IPS DF 4.7 (cell line): ENCODE results near the gene ENOSF1.

Source experiments
- DNase-seq: peaks from one replicate; pipeline ENCODE4 v3.0.0-alpha.2; 2013; ENCODE audit warnings: low spot score; ENCODE audit errors: extremely low read depth

ENOSF1 gene

DNA sequence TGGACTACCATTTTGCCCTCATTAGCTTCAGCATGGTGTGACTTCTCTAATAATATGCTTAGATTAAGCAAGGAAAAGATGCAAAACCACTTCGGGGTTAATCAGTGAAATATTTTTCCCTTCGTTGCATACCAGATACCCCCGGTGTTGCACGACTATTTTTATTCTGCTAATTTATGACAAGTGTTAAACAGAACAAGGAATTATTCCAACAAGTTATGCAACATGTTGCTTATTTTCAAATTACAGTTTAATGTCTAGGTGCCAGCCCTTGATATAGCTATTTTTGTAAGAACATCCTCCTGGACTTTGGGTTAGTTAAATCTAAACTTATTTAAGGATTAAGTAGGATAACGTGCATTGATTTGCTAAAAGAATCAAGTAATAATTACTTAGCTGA, 38.7 kb downstream of the ENOSF1 start:
- DNase-seq = no peak

DNA sequence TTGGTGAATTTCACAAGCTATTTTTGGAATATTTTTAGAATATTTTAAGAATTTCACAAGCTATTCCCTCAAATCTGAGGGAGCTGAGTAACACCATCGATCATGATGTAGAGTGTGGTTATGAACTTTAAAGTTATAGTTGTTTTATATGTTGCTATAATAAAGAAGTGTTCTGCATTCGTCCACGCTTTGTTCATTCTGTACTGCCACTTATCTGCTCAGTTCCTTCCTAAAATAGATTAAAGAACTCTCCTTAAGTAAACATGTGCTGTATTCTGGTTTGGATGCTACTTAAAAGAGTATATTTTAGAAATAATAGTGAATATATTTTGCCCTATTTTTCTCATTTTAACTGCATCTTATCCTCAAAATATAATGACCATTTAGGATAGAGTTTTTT, 39.1 kb downstream of the ENOSF1 start:
- no peak for DNase-seq

DNA sequence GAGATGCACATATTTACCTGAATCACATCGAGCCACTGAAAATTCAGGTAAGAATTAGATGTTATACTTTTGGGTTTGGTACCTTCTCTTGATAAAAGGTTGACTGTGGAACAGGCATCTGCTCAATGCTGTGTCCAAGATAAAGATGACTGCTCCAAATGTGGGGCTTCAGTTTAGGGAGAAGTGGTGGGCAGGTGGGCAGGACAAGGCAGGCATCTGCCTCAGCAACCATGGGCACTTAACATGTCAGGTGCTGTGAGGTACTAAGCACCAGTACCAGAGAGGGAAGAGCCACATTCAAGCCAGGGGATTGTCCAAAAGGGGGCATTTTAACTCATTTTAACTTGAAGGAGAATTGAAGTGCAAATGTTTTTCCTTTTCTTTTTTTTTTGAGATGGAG, 41.0 kb downstream of the ENOSF1 start:
- no peak for DNase-seq

DNA sequence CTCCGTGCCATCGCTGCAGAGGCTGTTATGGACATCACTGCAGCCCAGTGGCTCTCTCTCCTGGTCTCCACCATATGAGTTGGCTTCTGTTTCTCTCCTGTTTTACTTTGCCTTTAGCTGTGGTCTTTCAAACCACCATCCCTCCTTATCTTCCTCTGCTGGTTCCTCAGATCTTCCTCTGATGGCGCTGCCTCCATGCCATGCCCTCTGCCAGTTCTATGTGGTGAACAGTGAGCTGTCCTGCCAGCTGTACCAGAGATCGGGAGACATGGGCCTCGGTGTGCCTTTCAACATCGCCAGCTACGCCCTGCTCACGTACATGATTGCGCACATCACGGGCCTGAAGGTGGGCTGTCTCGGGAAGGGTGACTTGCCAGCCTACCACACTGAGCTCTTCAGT, 41.9 kb downstream of the ENOSF1 start:
- no peak for DNase-seq

DNA sequence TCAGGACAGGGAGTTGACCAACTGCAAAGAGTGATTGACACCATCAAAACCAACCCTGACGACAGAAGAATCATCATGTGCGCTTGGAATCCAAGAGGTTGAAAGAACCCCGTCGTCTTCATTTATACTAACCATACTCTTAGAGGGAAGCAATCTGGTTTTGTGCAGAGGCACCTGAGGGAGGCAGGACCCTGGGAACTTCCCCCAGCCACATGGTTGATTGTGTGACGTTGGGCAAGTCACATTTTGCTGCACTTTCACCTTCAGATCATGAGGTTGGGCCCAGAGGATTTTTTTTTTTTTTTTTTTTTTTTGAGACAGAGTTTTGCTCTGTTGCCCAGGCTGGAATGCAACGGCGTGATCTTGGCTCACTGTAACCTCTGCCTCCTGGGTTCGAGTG, 43.4 kb downstream of the ENOSF1 start:
- no peak for DNase-seq

DNA sequence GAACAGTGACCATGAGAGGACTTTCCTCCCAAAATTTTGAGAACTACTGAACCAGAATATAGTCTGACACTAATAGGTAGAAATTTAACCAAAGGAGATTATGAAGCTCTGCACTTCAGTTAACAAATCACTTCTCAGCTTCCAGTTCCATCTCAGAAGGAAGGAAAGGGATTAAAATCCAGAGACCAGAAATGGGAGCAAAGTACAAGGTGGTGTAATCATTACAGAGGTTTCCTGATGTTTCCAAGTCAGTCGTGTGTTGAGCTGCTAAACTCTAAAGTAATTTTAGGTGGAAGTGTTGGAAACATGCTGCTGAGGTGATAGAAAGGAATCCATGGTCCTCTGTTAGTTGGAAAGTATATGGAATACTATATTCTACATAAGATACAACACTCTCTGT, 44.2 kb downstream of the ENOSF1 start:
- DNase-seq = no peak

DNA sequence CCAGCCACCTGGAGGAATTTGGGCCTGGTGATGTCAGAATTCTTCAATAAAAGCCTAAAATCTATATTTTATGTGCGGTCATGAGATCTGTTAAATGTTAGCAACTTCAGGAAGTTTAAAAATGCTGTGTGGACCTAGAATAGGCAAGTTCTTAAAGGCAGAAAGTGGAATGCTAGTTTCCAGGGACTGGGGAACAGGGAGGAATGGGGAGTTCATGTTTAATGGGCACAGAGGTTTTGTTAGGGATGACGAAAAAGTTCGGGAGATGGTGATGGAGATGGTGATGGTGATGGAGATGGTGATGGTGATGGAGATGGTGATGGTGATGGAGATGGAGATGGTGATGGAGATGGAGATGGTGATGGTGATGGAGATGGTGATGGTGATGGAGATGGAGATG, 45.8 kb downstream of the ENOSF1 start:
- DNase-seq = no peak

DNA sequence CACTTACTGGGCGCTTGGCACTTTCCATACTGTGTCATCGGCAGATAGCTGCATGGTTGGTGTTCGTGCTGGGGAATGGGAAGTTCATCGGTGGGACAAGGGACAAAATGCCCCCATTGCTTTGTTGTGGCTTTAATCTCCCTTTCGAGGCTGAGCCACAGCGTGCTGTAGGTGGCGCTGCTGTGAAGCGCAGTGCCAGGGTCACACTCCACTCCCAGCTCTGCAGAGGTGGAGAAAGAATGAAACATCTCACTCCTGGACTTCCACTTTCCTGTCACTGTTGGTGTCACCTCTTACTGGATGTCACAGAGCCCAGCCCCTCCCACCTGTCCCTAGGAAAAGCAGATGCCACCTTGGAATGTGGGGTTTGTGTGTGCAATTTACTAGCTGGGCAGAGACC, 46.3 kb downstream of the ENOSF1 start:
- DNase-seq = no peak

DNA sequence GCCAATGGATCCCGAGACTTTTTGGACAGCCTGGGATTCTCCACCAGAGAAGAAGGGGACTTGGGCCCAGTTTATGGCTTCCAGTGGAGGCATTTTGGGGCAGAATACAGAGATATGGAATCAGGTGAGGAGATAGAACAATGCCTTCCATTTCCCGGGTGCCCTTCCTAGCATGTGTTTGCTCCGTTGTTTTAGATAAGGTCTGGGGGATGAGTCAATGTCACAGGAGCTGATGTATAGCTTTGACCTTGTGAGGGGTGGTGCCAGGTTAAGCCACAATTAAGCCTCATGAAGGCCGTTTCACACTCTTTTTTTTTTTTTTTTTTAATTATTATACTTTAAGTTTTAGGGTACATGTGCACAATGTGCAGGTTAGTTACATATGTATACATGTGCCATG, 50.2 kb downstream of the ENOSF1 start:
- DNase-seq = no peak

DNA sequence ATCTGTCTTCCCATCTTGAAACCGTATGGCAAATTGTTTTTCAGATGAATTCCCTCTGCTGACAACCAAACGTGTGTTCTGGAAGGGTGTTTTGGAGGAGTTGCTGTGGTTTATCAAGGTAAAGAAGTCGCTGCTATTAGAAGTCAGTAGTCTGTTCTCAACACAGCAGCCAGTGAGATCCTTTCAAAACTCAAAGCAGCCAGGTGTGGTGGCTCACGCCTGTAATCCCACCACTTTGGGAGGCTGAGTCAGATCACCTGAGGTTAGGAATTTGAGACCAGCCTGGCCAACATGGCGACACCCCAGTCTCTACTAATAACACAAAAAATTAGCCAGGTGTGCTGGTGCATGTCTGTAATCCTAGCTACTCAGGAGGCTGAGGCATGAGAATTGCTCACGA, 52.8 kb downstream of the ENOSF1 start:
- no peak for DNase-seq

DNA sequence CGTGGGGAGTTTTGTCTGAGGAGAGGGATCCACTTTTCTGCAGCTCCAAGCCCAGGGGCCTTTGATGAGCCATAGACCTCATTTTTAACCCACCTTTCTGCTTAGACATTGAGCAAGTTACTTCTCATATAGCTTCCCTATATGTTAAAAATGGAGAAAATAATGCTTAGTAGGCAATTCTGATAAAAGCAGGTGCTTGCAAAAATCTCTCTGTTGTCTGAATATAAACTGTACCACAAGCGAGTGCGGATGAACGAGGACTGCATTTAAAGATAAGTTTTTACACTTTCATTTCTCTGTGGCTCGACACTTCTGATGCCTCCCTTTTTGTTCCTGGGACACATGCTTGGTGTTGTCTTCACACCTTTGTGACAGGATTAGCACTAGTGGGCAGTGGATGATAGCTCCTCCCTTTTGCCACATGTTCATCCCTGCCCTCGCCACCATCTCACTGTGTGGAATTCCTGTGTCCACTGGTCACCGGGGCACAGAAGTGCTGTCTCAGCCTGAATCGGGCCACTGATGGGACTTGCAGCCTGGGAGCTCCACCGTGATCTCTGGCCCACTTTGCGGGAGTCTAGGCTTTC, 53.4 kb downstream of the ENOSF1 start:
- no peak for DNase-seq

DNA sequence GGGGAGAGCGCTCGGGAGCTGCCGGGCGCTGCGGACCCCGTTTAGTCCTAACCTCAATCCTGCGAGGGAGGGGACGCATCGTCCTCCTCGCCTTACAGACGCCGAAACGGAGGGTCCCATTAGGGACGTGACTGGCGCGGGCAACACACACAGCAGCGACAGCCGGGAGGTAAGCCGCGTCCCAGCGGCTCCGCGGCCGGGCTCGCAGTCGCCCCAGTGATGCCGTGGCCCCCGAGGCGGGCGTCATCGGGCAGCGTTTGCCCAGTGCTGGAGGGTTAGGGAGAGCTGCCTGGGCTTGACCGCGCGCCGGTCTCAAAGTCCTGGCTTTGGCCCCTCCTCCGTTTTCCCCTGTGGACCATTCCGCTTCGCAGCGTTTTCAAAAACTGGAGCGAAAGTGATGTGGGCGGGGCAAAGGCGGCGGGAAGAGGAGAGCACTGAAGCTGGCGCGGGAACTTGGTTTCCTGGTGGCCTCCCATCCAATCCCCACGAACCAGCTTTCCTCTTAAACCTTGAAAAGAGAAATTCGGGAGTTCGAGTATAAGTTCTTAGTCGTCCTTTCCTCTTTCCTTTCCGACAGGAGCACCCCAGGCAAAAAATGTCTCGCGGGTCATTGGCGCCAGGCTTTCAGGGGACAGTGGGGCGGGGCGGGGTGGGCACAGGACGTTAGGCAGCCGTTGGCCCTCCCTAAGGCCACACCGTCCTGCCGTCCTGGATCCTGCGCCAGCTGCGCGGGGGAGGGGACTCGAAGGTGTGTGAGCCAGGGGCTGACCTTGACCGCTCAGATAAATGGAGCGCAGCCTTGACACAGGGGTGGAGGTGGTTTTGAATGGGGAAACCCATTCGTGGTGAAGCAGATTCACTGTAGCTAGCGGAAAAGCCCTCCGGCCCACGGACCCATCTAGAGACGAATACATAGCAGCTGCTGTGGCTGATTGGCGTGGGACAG, 54.2 kb downstream of the ENOSF1 start:
- peak; percentile 69 for DNase-seq

DNA sequence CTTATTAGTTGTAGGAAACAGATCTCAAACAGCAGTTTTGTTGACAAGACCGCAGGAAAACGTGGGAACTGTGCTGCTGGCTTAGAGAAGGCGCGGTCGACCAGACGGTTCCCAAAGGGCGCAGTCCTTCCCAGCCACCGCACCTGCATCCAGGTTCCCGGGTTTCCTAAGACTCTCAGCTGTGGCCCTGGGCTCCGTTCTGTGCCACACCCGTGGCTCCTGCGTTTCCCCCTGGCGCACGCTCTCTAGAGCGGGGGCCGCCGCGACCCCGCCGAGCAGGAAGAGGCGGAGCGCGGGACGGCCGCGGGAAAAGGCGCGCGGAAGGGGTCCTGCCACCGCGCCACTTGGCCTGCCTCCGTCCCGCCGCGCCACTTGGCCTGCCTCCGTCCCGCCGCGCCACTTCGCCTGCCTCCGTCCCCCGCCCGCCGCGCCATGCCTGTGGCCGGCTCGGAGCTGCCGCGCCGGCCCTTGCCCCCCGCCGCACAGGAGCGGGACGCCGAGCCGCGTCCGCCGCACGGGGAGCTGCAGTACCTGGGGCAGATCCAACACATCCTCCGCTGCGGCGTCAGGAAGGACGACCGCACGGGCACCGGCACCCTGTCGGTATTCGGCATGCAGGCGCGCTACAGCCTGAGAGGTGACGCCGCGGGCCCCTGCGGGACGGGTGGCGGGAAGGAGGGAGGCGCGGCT, 55.0 kb downstream of the ENOSF1 start, which contains the start of gene TYMS:
TSS of gene TYMS (plus strand) at position 343 of the 690 bp plus-strand sequence. CDS start at position 433, 90 bp downstream.
- DNase-seq = no peak

DNA sequence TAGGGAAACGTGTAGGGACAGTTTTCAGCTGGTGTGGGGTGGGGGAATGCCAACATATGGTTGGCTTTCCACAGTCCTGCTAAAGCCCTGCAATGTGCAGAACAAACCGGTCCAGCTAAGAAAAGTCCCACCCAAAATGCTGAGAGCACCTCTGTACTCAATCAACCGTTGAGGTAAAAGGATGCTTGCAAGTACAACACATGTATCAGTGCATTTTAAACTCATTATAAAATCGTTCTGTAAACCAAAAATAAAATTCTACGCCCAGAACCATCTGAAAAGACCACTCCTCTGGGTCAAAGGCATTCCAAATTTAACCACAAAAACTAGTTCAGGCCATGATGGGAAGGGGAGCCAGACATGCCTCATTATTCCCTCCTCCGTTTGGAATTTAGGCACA, 57.0 kb downstream of the ENOSF1 start:
- DNase-seq = no peak

DNA sequence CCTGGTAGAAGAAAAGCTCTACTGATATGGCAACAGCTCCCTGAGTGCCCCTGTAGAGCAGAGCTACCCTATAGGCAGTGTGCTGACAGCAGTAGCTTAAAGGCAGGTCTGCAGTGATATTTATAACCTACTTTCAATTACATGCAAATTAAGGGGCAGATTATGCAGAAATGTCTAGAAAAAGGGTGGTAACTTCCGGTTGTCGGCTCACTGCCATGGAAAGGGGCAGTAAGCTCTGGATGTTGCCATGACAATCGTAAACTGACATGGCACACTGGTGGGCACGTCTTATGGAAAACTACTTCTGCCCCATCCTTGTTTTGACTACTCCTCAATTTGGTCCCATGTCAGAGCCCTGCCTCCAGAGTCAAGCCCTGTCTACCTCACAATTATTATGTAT, 57.8 kb downstream of the ENOSF1 start:
- DNase-seq = no peak

DNA sequence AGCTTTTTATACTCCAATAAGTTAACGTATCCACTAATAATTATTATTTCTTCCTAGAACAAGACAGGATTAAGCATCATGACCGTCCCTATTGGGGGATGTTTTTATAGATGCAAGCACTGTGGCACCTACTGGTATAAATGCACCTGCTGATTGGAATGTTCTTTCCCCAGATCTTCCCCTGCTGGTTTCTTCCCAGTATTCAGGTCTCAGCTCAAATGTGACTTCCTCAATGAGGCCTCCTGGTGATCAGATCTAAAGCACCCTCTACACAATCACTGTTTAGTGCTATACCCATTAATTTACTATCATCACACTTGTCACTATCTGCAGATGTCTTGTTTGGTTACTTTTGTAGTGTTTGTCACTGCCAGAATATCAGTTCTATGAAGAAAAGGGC, 58.9 kb downstream of the ENOSF1 start:
- no peak for DNase-seq

DNA sequence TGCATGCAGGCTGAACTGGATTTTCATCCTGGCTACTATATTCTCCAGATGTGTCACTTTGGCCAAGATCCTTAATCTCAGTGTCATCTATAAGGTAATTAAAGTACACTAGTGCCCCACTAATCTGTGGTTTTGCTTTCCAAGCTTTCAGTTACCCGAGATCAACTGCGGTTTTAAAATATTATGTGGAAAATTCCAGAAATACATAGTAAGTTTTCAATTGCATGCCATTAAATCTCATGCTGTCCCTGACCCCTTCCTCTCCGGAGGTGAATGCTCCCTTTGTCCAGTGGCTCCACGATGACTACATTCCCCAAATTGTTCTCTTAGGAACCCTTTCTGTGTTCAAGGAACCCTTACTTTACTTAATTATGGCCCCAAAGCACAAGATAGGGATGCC, 60.3 kb downstream of the ENOSF1 start:
- DNase-seq = no peak

DNA sequence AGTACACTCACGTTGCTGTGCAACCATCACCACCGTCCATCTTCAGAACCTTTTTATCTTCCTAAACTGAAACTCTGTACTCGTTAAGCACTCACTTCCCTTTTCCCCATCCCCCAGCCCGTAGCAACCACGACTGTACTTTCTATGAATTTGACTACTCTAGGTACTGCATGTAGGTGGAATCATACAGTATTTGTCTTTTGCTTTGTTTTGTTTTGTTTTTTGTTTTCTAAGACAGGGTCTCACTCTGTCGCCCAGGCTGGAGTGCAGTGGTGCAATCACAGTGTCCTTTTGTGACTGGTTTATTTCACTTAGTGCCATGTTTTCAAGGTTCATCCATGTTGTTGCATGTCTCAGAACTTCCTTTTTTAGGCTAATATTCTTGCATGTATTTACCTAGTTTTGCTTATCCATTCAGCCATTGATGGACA, 62.0 kb downstream of the ENOSF1 start:
- no peak for DNase-seq

DNA sequence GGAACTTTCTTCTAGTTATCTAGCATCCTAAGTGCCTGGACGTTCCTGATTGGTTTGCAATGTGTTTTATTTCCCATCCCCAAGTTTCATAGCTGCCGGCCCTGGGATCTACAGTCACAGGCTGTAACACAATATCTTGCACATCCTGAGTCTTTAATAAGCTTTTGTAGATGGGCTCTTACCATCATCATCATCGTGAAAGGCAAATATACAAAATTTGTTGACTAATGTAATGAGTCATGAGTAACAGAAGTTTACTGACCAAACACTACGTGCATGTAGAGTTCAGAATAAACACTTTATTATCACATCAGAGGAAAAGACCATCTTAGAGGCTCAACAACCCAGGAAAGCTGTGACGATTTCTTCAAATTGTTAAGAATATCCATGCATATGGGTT, 63.1 kb downstream of the ENOSF1 start:
- no peak for DNase-seq

DNA sequence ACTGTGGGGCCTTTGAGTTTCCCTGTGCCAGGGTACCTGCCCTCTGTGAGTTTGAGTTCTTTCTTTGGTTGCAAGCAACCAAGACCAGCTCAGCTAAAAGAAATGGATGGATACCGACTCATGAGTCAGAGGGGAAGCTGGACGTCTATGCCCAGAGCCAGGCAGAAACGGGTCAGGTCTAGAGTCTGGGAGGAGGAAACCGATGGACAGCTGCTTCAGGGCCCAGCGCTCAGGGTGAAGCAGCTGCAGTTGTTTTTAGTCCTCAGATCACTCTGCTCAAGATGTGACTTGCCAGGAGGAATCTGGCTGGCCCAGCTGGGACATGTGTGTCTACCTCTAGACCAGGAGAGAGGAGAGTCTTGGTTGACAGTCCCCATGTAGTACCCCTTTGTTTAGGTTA, 65.1 kb downstream of the ENOSF1 start:
- DNase-seq = no peak

DNA sequence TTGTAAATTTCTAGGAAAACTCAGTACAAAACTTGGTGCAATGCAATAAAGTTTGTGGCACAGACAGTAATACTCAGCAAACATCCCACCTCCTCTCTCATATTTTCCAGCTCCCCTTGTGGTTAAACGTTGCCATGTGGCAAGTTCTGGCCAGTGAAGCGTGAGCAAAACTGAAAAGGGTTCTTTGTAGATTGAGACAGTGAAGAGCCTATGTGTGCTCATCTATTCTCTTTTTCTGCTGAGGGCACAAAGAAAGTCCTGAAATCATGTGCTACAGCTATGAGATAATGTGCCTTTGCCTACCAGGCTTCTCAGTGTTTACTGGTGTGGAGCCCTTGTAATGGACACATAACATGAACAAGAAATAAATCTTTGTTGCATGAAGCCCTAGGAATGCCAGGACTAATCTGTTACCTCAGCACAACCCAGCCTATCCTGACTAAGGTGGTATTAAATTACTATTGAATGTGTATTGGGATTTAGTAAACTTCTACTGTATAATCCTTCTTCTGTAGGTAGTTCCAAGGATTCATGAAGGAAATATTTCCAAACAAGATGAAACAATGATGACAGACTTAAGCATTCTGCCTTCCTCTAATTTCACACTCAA, 67.9 kb downstream of the ENOSF1 start:
- no peak for DNase-seq

DNA sequence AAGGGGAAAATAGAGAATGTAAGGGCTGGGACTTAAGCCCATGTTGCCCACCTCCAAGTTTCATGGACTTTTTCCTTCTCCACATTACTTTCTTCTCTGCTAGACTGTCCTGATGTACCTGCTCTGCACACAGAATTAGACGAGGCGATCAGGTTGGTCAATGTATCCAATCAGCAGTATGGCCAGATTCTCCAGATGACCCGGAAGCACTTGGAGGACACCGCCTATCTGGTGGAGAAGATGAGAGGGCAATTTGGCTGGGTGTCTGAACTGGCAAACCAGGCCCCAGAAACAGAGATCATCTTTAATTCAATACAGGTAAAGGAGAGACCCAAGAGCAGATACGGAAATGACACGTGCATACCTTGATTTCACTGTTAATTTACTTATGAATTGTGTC, 71.2 kb downstream of the ENOSF1 start:
- no peak for DNase-seq
